WTC11 (cell line): ENCODE measurements around the gene SLC29A3. TPM values are rescaled to one million over a fixed set of nuclear protein-coding genes. Genes with fewer than 3 reads are reported as not detected.

ENCODE experiments used
- ATAC-seq: fragments of 200-7000 bp; cut with Tn5 transposase; 2 replicates; pipeline ENCODE4 v1.10.0; 2021; ENCODE audit warnings: mild to moderate bottlenecking, moderate library complexity
- CTCF ChIA-PET: fragments of 300-600 bp; sonication (Branson Sonifier 250); formaldehyde crosslinking; loops from one replicate; lab custom pipeline; 2021; ENCODE audit warnings: antibody characterized with exemption; lab: Charles Lee
- POLR2A ChIA-PET: fragments of 350-600 bp; sonication (Branson Sonifier 250); formaldehyde crosslinking; loops from one replicate; lab custom pipeline; 2021; ENCODE audit warnings: antibody characterized with exemption; lab: Charles Lee
- DNase-seq: peaks from one replicate; pipeline ENCODE4 v3.0.0; 2021; ENCODE audit warnings: low spot score
- H3K27ac Mint-ChIP-seq: 2 replicates; pipeline ENCODE4 v1.8.0; 2021; ENCODE audit warnings: mixed read lengths
- H3K27me3 Mint-ChIP-seq: 2 replicates; pipeline ENCODE4 v1.8.0; 2021; ENCODE audit warnings: low read depth, mild to moderate bottlenecking, moderate library complexity, mixed read lengths
- H3K36me3 Mint-ChIP-seq: 2 replicates; pipeline ENCODE4 v1.8.0; 2021; ENCODE audit warnings: mixed read lengths
- H3K4me1 Mint-ChIP-seq: 2 replicates; pipeline ENCODE4 v1.8.0; 2022; ENCODE audit warnings: mixed read lengths
- H3K4me3 Mint-ChIP-seq: 2 replicates; pipeline ENCODE4 v1.8.0; 2021; ENCODE audit warnings: mild to moderate bottlenecking, moderate library complexity, mixed read lengths
- H3K9me3 Mint-ChIP-seq: 2 replicates; pipeline ENCODE4 v1.8.0; 2021; ENCODE audit warnings: mixed read lengths
- ARID4B ChIP-seq: sonication (generic); formaldehyde crosslinking; IDR thresholded peaks from 2 replicates; pipeline ENCODE4 v1.8.0; 2023; ENCODE audit warnings: missing genetic modification reagents, mild to moderate bottlenecking, borderline replicate concordance
- ATF1 ChIP-seq: sonication (generic); formaldehyde crosslinking; IDR thresholded peaks from 2 replicates; pipeline ENCODE4 v1.8.1; 2023; ENCODE audit warnings: mild to moderate bottlenecking, moderate library complexity, missing genetic modification reagents
- ATF3 ChIP-seq: sonication (generic); formaldehyde crosslinking; conservative IDR thresholded peaks from 2 replicates; pipeline ENCODE4 v1.8.1; 2022; ENCODE audit warnings: mild to moderate bottlenecking, missing genetic modification reagents
- CREM ChIP-seq: sonication (generic); formaldehyde crosslinking; IDR thresholded peaks from 2 replicates; pipeline ENCODE4 v1.8.1; 2022; ENCODE audit warnings: mild to moderate bottlenecking, missing genetic modification reagents, moderate library complexity
- FOXP1 ChIP-seq: sonication (generic); formaldehyde crosslinking; IDR thresholded peaks from 2 replicates; pipeline ENCODE4 v1.8.0; 2022; ENCODE audit warnings: missing genetic modification reagents, mild to moderate bottlenecking, moderate library complexity, borderline replicate concordance
- IRF2 ChIP-seq: sonication (generic); formaldehyde crosslinking; IDR thresholded peaks from 2 replicates; pipeline ENCODE4 v1.8.0; 2022; ENCODE audit warnings: low read depth, missing genetic modification reagents, borderline replicate concordance
- JAZF1 ChIP-seq: fragments of 250-450 bp; sonication (Bioruptor Pico); IDR thresholded peaks from 2 replicates; pipeline ENCODE4 v1.9.0; 2021; ENCODE audit warnings: moderate library complexity, mild to moderate bottlenecking, inconsistent platforms
- MXD4 ChIP-seq: fragments of 250-450 bp; sonication (Bioruptor Pico); IDR thresholded peaks from 2 replicates; pipeline ENCODE4 v1.8.0; 2021; ENCODE audit warnings: mild to moderate bottlenecking, moderate library complexity, borderline replicate concordance
- NR2C2 ChIP-seq: sonication (generic); formaldehyde crosslinking; IDR thresholded peaks from 2 replicates; pipeline ENCODE4 v1.8.0; 2022; ENCODE audit warnings: mild to moderate bottlenecking, missing genetic modification reagents
- NR3C1 ChIP-seq: sonication (generic); formaldehyde crosslinking; conservative IDR thresholded peaks from 2 replicates; pipeline ENCODE4 v1.8.1; 2023; ENCODE audit warnings: low read depth, mild to moderate bottlenecking, missing genetic modification reagents
- PRRX2 ChIP-seq: fragments of 250-450 bp; sonication (Bioruptor Pico); IDR thresholded peaks from 2 replicates; pipeline ENCODE4 v1.8.0; 2021; ENCODE audit warnings: mild to moderate bottlenecking
- SOX15 ChIP-seq: fragments of 250-450 bp; sonication (Bioruptor Pico); IDR thresholded peaks from 2 replicates; pipeline ENCODE4 v1.9.0; 2021; ENCODE audit warnings: mild to moderate bottlenecking
- USF2 ChIP-seq: sonication (generic); formaldehyde crosslinking; IDR thresholded peaks from 2 replicates; pipeline ENCODE4 v1.8.1; 2023; ENCODE audit warnings: mild to moderate bottlenecking, missing genetic modification reagents, moderate library complexity
- ZNF138 ChIP-seq: sonication (generic); formaldehyde crosslinking; conservative IDR thresholded peaks from 2 replicates; pipeline ENCODE4 v1.8.1; 2022; ENCODE audit warnings: mild to moderate bottlenecking, moderate library complexity, missing genetic modification reagents
- ZNF396 ChIP-seq: fragments of 250-450 bp; sonication (Bioruptor Pico); IDR thresholded peaks from 2 replicates; pipeline ENCODE4 v1.8.0; 2021; ENCODE audit warnings: mild to moderate bottlenecking, moderate library complexity, borderline replicate concordance
- ZNF512 ChIP-seq: sonication (generic); formaldehyde crosslinking; IDR thresholded peaks from 2 replicates; pipeline ENCODE4 v1.8.1; 2022; ENCODE audit warnings: missing genetic modification reagents, borderline replicate concordance
- ZNF532 ChIP-seq: fragments of 250-450 bp; sonication (Bioruptor Pico); IDR thresholded peaks from 2 replicates; pipeline ENCODE4 v1.9.0; 2021; ENCODE audit warnings: mild to moderate bottlenecking, borderline replicate concordance
- total RNA-seq: library from RNA; stranded (reverse); gene quantifications from 3 replicates; pipeline ENCODE4 v1.2.3, GENCODE V29; 2021

SLC29A3 gene
- total RNA-seq, 1 experiment from 2014 or later: 9.2 TPM

GRCh38 chr10:71304914-71305313 lies 14.1 kb upstream of the SLC29A3 start:
- CTCF ChIA-PET: interaction anchor here (0.5 kb wide), 1 partner anchor 10 kb away, joined by 5 read pairs; no protein-coding TSS in a partner anchor
- ATAC-seq: no peak
- H3K9me3 Mint-ChIP-seq: no peaks in the 10 kb centered on the region

GRCh38 chr10:71306979-71307378 lies 12.1 kb upstream of the SLC29A3 start:
- H3K9me3 Mint-ChIP-seq: no peaks in the 10 kb centered on the region
- no peak overlapping the region for H3K27ac Mint-ChIP-seq
- ChIA-PET CTCF (interaction anchor here (1.1 to 2.4 kb wide), 3 partner anchors 11 to 404 kb away, joined by 3 to 10 read pairs (median 4); no protein-coding TSS in a partner anchor), POLR2A (no interaction called here)
- no peaks in the 10 kb centered on the region; the same call in none of the 2 replicates for H3K27me3 Mint-ChIP-seq
- no peaks in the 10 kb centered on the region for H3K36me3 Mint-ChIP-seq
- ATAC-seq: no peak
- DNase-seq: no peak
- H3K4me3 Mint-ChIP-seq: no peak overlapping the region
- peaks cover 5% of the 10 kb centered on the region for H3K4me1 Mint-ChIP-seq
- no peak for TF ChIP-seq ATF1
- no peak for TF ChIP-seq CREM (CRISPR knock-in tag)
- TF ChIP-seq USF2: no peak
- TF ChIP-seq JAZF1: no peak
- TF ChIP-seq FOXP1 (CRISPR knock-in tag): no peak
- no peak for TF ChIP-seq NR3C1 (CRISPR knock-in tag)
- no peak for TF ChIP-seq ATF3 (CRISPR knock-in tag)
- TF ChIP-seq ZNF532 (CRISPR knock-in tag): no peak
- no peak for TF ChIP-seq ZNF396 (CRISPR knock-in tag)

More at GRCh38 chr10:71304914-71305313, 14.1 kb upstream of the SLC29A3 start:
- TF ChIP-seq ZNF138 (CRISPR knock-in tag): no peak
- no peak for TF ChIP-seq ATF1
- no peak for TF ChIP-seq ZNF512
- TF ChIP-seq MXD4 (CRISPR knock-in tag): no peak
- TF ChIP-seq IRF2 (CRISPR knock-in tag): no peak
- no peak for TF ChIP-seq PRRX2 (CRISPR knock-in tag)
- no peak for TF ChIP-seq NR2C2 (CRISPR knock-in tag)
- no peak for TF ChIP-seq SOX15
- TF ChIP-seq ARID4B (CRISPR knock-in tag): no peak
- H3K27me3 Mint-ChIP-seq: no peaks in the 10 kb centered on the region
- no peaks in the 10 kb centered on the region for H3K36me3 Mint-ChIP-seq
- POLR2A ChIA-PET: interaction anchor here (1.2 kb wide), 1 partner anchor 35 kb away, joined by 3 read pairs; no protein-coding TSS in a partner anchor
- no peak overlapping the region for H3K27ac Mint-ChIP-seq
- no peak for DNase-seq
- no peak overlapping the region for H3K4me3 Mint-ChIP-seq
- H3K4me1 Mint-ChIP-seq: peaks cover 5% of the 10 kb centered on the region
